ENCODE measurements around the gene MKNK1.
A peak's percentile ranks its signal among the peaks of the same experiment; 100 is the strongest.

Gene MKNK1

DNA sequence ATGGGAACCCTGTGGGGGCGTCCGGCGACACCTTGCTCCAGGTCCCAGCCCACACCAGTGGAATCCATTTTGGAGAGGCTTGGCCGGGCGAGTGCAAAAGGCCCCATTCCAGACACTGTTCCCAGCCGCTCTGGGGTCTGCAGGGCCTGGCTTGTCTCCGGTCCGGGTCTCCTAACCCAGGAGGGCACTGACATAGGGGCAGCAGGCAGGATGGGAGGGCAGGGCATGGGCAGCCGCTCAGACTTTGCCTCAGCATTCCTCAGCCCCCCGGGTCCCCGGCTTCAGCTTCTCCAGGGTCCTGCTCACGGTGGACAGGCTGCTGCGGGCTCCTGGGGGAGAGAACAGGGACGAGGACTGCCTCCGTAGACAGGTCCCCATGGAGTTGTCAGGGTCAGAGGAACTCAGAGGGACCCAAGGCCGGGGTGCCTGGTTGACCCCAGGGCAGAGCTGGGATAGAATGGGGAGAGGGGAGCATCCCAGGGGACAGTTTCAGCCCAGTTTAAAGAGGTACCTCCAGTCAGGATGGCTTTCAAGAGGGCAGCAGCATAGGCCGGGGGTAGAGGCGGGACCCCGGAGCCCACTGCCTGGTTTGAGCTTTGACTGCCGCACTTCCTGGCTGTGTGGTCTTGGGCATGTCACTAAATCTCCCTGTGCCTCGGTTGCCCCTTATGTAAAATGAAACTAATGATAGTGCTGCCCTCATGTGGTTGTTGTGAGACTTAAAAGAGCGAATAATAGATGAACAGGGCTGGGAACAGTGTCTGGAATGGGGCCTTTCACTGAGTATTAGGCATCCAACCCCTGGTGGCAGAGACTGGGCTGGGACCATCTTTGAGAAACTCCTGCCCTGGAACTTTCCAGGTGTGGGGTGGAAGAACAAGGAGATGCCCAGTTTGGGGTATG, 56.3 kb downstream of the MKNK1 start:
- peak in 3 of 10 donors; percentile 60 to 80 (median 66) for DNase-seq
- intact Hi-C loops (cut with DNase I), result no loop called here

- intact Hi-C loops (cut with DNase I), result no loop called here
- peak in 2 of 10 donors; percentile 5 to 11 for DNase-seq
Measured at GRCh38 chr1:46546210-46546609, 57.9 kb downstream of the MKNK1 start.

GRCh38 chr1:46545784-46546183, 58.3 kb downstream of the MKNK1 start:
- intact Hi-C loops (cut with DNase I), result no loop called here

GRCh38 chr1:46544561-46545240, 59.4 kb downstream of the MKNK1 start:
- DNase-seq, result peak in 3 of 10 donors; percentile 20 to 39 (median 38)
- intact Hi-C loops (cut with DNase I), result no loop called here

More at GRCh38 chr1:46545784-46546183, 58.3 kb downstream of the MKNK1 start:
- DNase-seq, result peak in 1 of 10 donors; percentile 22

DNA sequence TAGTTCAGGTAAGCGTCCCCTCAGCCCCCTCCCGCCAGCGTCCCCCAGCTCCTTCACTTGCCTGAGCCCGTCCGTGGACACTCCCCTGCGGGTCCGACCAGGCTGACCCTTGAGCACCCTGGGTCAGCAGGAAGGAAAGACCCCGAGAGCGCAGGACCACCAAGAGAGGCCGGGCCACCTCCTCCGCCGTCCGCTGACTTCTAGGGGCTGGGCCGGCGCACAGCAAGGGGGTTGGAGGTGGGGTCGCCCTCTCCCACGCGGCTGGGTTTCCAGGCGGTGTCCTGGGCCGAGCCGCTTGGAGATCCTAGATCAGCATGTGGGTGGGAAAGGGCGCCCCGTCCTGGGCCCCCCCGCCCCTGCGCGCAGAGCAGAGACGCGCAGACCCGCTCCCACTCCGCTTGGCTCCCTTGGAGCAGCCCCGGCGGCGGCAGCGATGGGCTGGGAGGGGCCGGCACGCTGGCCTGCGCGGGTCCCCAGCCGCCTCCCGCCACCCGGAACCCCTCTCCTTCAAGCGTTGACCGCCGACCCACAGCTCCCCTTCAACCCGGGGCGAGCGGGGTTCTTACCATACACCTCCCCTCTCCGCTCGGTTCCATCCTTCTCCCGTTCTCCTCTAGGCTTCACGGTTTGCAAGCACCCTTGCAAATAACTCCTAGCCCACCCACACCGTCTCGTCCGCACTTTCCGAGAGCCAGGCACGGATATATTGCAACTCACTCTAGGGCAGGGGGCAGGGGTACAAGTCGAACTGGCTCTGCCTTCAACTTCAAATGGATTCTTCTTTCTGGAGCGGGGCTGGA, 60.1 kb downstream of the MKNK1 start:
- intact Hi-C loops (cut with DNase I), result no loop called here
- DNase-seq, result peak in 3 of 10 donors; percentile 62 to 75 (median 73)

- intact Hi-C loops (cut with DNase I), result no loop called here
- DNase-seq, result peak in 1 of 10 donors; percentile 46
Measured at GRCh38 chr1:46543382-46543760, 60.7 kb downstream of the MKNK1 start.

DNA sequence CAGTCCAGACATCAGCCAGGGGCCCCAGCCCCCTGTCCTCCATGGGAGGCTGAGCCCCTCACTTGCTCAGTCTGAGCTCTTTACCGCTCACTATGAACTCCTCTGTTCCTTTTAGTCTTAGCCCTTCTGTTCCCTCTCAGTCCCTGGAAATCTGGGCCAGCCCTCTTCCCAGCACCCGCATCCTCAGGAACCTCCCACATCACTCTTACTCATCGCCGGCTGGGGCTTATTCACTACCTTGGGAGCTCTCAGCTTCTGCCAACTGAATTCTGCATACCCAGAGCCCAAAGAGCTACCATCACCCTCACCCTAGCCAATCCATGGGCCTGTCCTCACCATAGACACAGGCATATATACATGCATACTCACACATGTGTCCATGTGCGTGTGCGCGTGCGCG, 64.1 kb downstream of the MKNK1 start:
- intact Hi-C loops (cut with DNase I), result no loop called here
- DNase-seq, result peak in 8 of 10 donors; percentile 42 to 93 (median 68)

GRCh38 chr1:46538147-46538546, 65.9 kb downstream of the MKNK1 start:
- intact Hi-C loops (cut with DNase I), result no loop called here
- peak in 1 of 10 donors; percentile 21 for DNase-seq

GRCh38 chr1:46537651-46538050, 66.4 kb downstream of the MKNK1 start:
- intact Hi-C loops (cut with DNase I), result no loop called here
- no peak for DNase-seq

- no peak for DNase-seq
- intact Hi-C loops (cut with DNase I), result no loop called here
Measured at GRCh38 chr1:46536527-46536926, 67.5 kb downstream of the MKNK1 start.

DNA sequence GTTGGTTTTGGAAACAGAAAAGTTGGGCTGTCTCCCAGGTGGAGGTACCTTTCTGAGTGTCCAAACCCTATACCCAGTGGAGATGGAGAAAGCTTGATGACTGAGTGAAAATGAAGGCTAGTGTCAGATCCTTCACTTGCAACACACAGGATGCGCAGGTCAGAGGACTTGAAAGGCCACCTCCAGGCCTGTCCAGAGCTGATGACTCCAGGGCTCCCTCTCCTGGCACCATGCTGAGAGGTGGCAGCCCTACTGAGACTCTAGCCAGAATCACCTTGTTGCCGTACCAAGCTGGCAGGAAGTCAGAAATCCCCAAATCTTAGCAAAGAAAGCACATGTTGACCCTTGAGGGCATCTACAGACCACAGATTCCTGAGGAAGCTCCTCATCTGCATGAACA, 69.0 kb downstream of the MKNK1 start:
- peak in 2 of 10 donors; percentile 31 to 43 for DNase-seq
- intact Hi-C loops (cut with DNase I), result no loop called here

- DNase-seq, result peak in 7 of 10 donors; percentile 41 to 92 (median 50)
- intact Hi-C loops (cut with DNase I), result loop anchor here (5.0 kb wide), 1 partner anchor 194 kb away; no protein-coding TSS in a partner anchor
Measured at GRCh38 chr1:46533179-46533864, 70.7 kb downstream of the MKNK1 start.

DNA sequence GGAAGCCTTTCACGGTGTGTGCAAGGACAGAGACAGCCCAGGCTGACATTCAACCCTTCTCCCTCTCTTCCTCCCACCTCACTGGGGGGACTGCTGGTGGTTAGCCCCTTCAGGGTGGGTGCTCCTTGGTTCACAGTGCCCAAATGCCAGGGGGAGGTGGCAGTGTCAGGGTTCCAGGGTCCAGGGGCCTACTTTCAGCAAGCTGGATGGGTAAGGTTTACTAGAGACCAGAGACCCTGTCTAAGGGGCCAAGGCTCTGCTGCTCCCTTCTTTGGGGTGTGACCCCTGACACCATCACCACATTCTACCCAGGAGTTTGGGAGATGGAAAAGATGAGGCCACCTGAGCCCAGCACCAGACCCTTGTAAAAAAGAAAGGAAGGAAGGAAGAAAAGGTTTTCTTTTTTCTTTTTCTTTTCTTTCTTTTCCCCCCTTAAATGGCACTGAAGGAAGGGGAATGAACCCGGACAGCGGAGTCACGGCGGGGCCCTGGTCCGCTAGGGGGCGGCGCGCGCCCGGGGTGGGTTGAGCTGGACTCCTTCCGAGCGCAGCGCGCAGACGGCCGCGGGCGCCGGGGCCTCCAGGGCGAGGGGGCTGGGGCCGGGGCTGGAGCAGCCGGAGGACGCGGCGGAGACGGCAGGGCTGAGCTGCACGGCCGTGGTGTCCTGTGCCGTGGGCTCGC, 71.4 kb downstream of the MKNK1 start:
- peak; percentile 49 to 94 (median 65) for DNase-seq
- intact Hi-C loops (cut with DNase I), result loop anchor here (5.0 kb wide), 1 partner anchor 195 kb away; no protein-coding TSS in a partner anchor

GRCh38 chr1:46532095-46532494, 72.0 kb downstream of the MKNK1 start:
- intact Hi-C loops (cut with DNase I), result loop anchor here (5.0 kb wide), 1 partner anchor 195 kb away; no protein-coding TSS in a partner anchor
- DNase-seq, result peak in 2 of 10 donors; percentile 20 to 63

DNA sequence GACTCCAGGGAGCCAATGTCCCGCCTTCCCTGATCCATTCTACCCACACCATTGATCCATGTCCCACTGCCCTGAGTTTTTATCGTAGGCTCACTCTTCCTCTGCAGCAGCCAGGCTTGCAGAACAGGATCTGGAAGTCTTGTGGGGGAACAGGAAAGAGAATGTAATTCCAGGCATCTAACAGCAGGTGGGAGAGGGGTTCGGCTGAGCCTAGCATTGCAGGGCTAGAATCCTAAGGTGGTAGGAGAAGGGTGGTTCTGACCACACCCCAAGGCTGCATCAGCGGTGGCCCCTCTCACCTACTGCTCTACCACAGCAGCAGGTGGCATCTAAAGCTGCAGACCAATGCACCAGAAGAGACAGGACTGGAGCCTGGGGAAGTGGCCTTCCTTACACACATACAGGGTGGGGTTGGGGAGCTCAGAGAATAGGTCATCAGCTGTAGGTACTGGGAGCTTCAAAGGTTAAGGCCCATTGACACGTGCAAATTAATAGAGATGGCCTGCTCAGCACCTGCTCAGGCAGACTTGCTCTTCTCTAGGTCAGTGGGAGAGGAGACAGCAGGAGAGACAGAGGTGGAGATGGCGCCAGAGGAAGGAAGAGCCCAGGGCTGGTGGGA, 73.2 kb downstream of the MKNK1 start:
- DNase-seq, result peak in 2 of 10 donors; percentile 29 to 40
- intact Hi-C loops (cut with DNase I), result loop anchor here (5.0 kb wide), 1 partner anchor 196 kb away; no protein-coding TSS in a partner anchor

GRCh38 chr1:46530311-46530710, 73.8 kb downstream of the MKNK1 start:
- DNase-seq, result peak in 1 of 10 donors; percentile 24
- intact Hi-C loops (cut with DNase I), result loop anchor here (5.0 kb wide), 1 partner anchor 197 kb away; no protein-coding TSS in a partner anchor

DNA sequence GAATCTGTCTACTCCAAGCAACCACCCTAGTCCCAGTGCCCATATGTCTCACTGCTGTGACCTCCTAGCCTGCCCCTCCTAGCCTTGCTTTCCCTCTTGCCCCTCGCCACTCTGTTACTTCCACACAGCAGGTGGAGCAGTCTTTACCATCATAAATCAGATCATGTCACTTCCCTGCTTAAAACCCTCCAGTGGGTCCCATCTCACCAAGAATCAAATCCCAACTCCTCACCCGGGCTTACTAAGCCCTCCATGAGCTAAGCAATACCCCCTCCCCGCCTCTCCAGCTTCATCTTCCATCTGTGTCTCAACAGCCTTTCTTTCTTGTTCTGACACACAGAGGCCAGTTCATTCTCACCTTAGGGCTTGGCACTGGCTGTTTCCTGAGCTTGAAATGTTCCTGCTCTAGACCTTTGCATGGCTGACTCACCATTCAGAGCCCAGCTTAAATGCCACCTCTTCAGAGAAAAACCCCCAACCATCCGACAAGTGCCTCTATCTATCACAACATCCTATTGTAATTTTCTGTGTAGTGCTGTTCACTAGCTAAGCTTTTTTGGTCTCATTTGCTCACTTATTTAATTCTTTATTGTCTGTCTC, 74.9 kb downstream of the MKNK1 start:
- intact Hi-C loops (cut with DNase I), result loop anchor here (2.0 kb wide), 1 partner anchor 52 kb away; no protein-coding TSS in a partner anchor
- DNase-seq, result peak in 1 of 10 donors; percentile 12
